Neural cell (in vitro differentiated cells): Measurements from ENCODE around the gene ELFN1.

Experiments used
- CTCF ChIP-seq: fragments of 450-650 bp; IDR thresholded peaks from 2 replicates; pipeline ENCODE4 v1.5.1; 2014; ENCODE audit warnings: antibody characterized with exemption, mild to moderate bottlenecking, moderate library complexity; ENCODE audit not compliant: poor library complexity, severe bottlenecking
- EZH2 ChIP-seq: fragments of 200-600, 300-800 bp; shearing (Covaris generic), sonication (generic); IDR thresholded peaks from 2 replicates; pipeline ENCODE4 v1.6.1; 2014; ENCODE audit warnings: antibody characterized with exemption, low read length, borderline replicate concordance, mild to moderate bottlenecking; ENCODE audit not compliant: insufficient read depth, poor library complexity, severe bottlenecking
- RAD21 ChIP-seq: fragments of 450-650 bp; conservative IDR thresholded peaks from 2 replicates; pipeline ENCODE4 v1.6.1; 2014; ENCODE audit warnings: antibody characterized with exemption, mild to moderate bottlenecking, moderate library complexity
- TF ChIP-seq, protein P1 (sequence below): IDR thresholded peaks from 2 replicates; pipeline ENCODE4 v1.6.1; 2012; ENCODE audit warnings: borderline replicate concordance

DNA sequence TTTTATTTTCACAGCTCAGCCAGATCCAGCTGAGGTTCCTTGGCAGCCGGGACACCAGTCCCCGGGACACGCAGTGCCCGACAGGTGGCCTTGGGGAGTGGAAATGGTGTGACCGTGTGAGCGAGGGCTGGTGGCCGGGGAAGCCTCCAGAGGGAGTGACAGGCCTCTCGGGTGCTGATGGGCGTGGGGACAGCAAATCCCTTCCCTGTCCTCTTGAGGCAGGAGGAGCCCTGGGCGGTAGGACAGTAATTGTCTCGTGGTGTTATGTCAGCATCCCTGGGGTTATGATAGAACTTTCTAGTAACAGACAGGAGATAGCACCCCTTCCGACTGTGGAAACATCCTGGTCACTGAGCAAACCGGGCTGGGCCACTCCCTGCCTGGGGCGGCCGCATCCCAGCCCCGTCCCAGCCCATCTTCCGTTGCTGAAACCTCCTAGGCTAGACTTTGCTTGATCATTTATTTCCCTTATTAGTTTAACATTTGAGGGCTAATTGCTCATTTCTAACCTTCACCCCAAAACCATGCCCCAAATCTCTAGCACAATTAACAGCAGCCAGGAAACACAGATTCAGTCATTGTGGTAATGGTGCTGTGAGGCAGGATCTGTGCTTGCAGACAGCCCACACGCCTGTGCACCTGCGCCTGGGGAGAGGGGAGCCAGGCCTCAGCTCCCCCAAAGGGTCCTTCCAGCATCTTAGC is 63.3 kb downstream of the ELFN1 start:
- no peak for TF ChIP-seq CTCF
- TF ChIP-seq EZH2: no peak
- TF ChIP-seq RAD21: no peak
- TF ChIP-seq, protein P1, sequence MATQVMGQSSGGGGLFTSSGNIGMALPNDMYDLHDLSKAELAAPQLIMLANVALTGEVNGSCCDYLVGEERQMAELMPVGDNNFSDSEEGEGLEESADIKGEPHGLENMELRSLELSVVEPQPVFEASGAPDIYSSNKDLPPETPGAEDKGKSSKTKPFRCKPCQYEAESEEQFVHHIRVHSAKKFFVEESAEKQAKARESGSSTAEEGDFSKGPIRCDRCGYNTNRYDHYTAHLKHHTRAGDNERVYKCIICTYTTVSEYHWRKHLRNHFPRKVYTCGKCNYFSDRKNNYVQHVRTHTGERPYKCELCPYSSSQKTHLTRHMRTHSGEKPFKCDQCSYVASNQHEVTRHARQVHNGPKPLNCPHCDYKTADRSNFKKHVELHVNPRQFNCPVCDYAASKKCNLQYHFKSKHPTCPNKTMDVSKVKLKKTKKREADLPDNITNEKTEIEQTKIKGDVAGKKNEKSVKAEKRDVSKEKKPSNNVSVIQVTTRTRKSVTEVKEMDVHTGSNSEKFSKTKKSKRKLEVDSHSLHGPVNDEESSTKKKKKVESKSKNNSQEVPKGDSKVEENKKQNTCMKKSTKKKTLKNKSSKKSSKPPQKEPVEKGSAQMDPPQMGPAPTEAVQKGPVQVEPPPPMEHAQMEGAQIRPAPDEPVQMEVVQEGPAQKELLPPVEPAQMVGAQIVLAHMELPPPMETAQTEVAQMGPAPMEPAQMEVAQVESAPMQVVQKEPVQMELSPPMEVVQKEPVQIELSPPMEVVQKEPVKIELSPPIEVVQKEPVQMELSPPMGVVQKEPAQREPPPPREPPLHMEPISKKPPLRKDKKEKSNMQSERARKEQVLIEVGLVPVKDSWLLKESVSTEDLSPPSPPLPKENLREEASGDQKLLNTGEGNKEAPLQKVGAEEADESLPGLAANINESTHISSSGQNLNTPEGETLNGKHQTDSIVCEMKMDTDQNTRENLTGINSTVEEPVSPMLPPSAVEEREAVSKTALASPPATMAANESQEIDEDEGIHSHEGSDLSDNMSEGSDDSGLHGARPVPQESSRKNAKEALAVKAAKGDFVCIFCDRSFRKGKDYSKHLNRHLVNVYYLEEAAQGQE: no peak
